ENCODE results near the gene KRTAP5-8.

- TF ChIP-seq POLR2A (IDR thresholded peaks at IDR 0.05; ENCODE audit: borderline replicate concordance, extremely low read depth, insufficient read depth, insufficient read length): no peak
- TF ChIP-seq CTCF (IDR thresholded peaks at IDR 0.05 in 2 of 3, conservative IDR thresholded peaks at IDR 0.05 in 1 of 3; ENCODE audit: borderline replicate concordance in 1 of 3, insufficient read depth in 1 of 3, low read depth in 2 of 3, low read length in 2 of 3): no peak
- no peak for TF ChIP-seq RAD21 (IDR thresholded peaks at IDR 0.05; ENCODE audit: low read depth)
- no peak for TF ChIP-seq EZH2 (IDR thresholded peaks at IDR 0.05)
- TF ChIP-seq TCF7L2 (IDR thresholded peaks at IDR 0.05; ENCODE audit: borderline replicate concordance, extremely low read depth, insufficient read depth, insufficient read length): no peak
- no peak for TF ChIP-seq POLR2AphosphoS5 (IDR thresholded peaks at IDR 0.05; ENCODE audit: low read depth, low read length)
- no peak for TF ChIP-seq EZH2phosphoT487 (IDR thresholded peaks at IDR 0.05; ENCODE audit: borderline replicate concordance)
- no peak for TF ChIP-seq JUND (IDR thresholded peaks at IDR 0.05)
- no peak for TF ChIP-seq CEBPB (IDR thresholded peaks at IDR 0.05; ENCODE audit: low read depth)
- no peak for TF ChIP-seq REST (IDR thresholded peaks at IDR 0.05; ENCODE audit: low read depth)
- TF ChIP-seq CBX3 (IDR thresholded peaks at IDR 0.05; ENCODE audit: low read depth): no peak
- no peak for TF ChIP-seq YY1 (IDR thresholded peaks at IDR 0.05; ENCODE audit: extremely low read depth, insufficient replicate concordance, low read depth, low read length)
- TF ChIP-seq MAX (IDR thresholded peaks at IDR 0.05): no peak
These were observed 6.0 kb downstream of the KRTAP5-8 start for GRCh38 chr11:71543866-71544265.

All from HCT116 (cell line).